MV-4-11 (cell line): ENCODE results near the gene DSE.

Experiments used
- DNase-seq: peaks from one replicate; lab custom pipeline; 2025; lab: John Stamatoyannopoulos, UW

The DSE gene

DNA sequence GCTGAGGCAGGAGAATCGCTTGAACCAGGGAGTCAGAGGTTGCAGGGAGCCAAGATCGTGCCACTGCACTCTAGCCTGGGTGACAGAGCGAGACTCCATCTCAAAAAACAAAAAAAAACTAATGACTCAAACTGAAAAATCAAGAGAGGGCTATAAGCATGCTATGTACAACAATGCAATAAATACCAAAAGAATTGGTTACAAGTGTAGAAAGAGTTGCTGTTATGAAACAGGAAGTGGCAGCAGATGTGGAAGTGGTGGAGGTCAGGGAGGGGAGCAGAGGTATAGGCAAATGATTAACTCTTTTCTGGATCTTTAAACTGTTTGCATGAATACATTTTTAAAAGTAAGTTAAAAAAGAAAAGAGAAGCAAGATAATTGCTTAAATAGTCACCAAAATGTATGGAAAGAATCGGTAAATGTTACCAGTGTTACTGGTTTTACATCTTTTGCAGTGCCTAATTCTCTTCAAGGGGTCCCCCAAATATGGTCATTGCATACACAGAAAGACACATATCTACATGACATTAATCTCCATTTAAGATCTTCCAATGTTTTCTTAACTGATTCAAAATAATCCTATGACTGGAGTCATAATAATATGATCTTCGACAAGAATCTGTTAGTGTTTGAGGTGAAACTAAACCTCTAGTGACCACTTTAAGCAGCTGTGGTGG, 105.4 kb downstream of the DSE start:
- peak; percentile 92 for DNase-seq

DNA sequence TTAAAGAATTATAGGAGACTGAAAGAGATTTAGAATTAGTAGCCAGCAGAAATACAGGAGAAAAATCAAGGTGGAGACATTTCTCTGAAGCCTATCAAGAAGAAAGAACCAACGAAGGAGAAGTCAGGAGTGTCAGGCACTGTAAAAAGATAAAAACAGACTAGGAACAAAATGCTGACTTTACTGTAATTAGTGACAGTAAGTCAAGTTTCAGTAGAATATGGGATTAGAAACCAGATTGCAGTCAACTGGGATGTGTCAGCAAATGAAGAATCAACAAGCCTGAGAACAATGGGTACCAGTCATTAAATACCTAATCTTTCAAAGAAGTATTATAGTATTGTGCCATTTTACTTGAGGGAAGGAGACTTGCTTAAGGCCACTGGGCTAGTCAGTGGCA, 112.0 kb downstream of the DSE start:
- DNase-seq = no peak

DNA sequence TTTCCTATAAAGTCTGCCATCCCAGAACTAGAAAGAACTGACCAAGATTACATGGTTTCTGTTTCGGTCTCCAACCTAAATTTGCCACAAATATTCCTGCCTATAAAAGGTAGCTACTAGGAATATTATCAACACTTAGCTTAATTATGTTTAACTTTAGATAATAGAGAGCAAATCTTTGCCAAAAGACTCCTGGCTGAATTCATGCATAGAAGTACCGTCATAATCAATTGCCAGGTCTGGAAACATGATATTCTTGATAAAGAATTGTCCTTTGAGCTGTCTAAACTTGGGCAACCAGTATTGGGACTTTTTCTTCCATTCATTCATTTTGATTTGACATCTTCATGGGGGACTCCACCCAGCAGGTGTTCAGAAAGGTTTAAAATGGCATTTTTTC, 112.9 kb downstream of the DSE start:
- no peak for DNase-seq

DNA sequence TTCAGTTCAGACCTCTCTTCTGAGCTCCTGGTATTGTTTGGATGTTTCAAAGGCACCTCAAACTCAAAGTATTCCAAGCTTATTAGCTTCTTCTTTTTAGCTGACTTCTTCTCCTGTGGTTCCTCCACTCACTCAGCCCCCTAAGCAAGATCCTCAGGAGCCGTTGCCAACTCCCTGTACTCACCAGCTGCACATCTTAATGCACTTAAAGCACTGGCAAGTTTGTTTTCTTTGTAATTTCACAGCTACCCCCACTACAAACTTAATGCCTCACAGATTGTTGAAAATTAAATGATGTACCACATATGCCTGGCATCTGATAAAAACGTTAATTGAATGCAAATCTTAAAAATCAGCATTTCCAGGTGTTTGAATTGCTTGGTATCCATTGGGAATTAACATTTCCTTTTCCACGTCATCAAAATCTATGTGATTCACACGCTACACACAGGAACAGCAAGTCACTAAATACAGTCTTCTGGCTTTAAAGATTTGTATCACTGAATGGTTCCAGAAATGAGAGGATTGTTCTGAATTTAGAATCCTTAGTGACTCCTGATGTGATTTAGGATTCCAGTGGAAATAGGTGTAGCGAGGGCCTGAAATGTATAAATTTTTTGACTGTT, 114.9 kb downstream of the DSE start:
- no peak for DNase-seq

DNA sequence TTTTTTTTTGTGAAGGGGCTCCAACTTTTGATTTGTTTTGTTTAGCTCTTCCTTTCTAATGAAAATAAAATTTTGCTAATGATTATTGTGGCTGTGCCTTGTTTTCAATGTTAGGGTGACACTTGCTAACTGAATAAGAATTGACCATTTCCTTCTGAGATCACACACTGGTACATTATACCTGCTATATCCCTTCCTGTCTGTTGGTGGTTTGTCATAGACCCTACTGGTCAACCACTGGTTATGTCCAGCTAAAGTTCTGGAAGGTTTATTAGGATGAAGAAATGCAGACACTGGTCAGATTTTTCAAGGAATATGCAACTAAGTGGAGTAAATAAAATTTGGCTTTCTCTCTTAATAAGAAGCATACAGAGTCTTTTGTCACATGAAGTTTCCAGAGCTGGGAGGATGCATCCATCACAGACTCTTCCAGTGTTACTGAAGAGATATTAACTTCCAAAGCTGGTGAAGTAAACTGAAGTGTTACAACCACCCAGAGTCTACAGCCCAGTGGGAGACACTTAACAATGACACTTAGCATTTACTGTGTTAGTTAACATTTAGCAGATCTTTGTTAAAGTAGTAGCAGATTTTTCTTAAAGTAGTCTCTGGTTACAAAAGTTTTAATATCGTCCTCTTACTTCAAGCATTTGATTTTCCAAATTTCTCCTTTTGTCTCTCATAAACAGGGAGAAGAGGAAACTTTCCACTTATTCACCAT, 121.0 kb downstream of the DSE start:
- no peak for DNase-seq

DNA sequence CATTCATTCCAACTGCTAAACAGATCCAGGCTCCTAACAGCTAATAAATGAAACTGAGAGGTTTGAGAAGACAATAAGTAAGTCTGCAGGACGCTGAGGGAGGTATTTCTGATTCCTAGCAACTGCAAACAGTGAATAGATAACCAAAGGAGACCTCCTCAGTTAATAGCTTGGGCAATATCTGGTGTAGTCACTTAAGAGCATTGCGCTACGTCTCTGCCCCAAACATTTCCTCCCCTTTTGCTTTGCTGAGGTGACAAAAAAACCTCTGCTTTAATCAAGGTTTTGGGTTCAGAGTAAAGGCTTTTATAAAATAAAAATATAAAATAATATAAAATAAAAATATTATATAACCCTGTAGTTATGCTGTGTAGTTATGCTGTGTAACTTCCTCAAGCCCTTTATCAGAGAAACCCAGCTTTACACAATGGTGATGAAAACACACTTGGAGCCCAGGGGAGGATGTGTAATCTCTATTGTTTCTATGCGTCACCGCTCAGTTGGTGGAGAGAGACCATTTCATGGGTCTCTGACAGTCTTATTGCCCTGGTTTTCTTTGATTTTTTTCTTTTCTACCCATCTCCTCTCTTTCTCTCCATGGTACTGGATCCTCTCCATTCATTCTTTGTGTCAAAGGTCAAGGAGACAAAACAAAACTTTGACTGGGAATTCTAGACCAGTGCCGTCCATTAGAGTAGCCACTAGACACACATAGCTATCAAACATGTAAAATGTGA, 121.8 kb downstream of the DSE start:
- DNase-seq = no peak
